Measurements from ENCODE around the gene HMCN2. TPM values are rescaled to one million over a fixed set of nuclear protein-coding genes. Genes with fewer than 3 reads are reported as not detected.

HMCN2 gene
- total RNA-seq, 1 experiment from 2014 or later: 8.6 TPM

GRCh38 chr9:130246126-130246525 is 19.4 kb upstream of the HMCN2 start:
- TF ChIP-seq CTCF (conservative IDR thresholded peaks at IDR 0.05): no peak
- DNase-seq: no peak
- H2BK20ac ChIP-seq (ENCODE audit: low read depth, low read length, poor library complexity, severe bottlenecking): no peak overlapping the region
- no peak overlapping the region for H4K91ac ChIP-seq (ENCODE audit: insufficient read length, low read depth, low read length)
- H3K27ac ChIP-seq (ENCODE audit: insufficient read length, low read depth, low read length): no peak overlapping the region
- no peak overlapping the region for H2BK15ac ChIP-seq (ENCODE audit: low read depth, low read length)
- H2AFZ ChIP-seq (ENCODE audit: low read length): no peak overlapping the region
- H3K9me3 ChIP-seq (ENCODE audit: control insufficient read depth, low read depth, low read length): no peaks in the 10 kb centered on the region
- H3K79me1 ChIP-seq (ENCODE audit: insufficient read depth, low read depth, low read length, poor library complexity, severe bottlenecking): no peaks in the 10 kb centered on the region
- H2AK5ac ChIP-seq (ENCODE audit: insufficient read length, low read length): no peak overlapping the region
- no peak overlapping the region for H3K23ac ChIP-seq (ENCODE audit: insufficient read length, low read depth, low read length)
- H3K9me3 Mint-ChIP-seq: no peaks in the 10 kb centered on the region
- H3K27me3 Mint-ChIP-seq (ENCODE audit: low read depth): peaks cover 9% of the 10 kb centered on the region
- no peak overlapping the region for H4K8ac ChIP-seq (replicated peaks; ENCODE audit: insufficient read length, low read depth, low read length)
- WGBS (ENCODE audit: extremely low coverage, insufficient read length, low lambda C conversion rate): no CpG with 5 or more reads among the region's 3 CpGs
- no peaks in the 10 kb centered on the region for H3K23me2 ChIP-seq (ENCODE audit: insufficient read length, low read depth, low read length, poor library complexity, severe bottlenecking)
- no peak overlapping the region for H2BK5ac ChIP-seq (ENCODE audit: insufficient read length, low read length)
- no peak overlapping the region for H3K9ac ChIP-seq (ENCODE audit: extremely low read depth, insufficient read length, low read length)
- H3K27me3 ChIP-seq (ENCODE audit: insufficient read depth, low read length): no peaks in the 10 kb centered on the region
- H3K4me2 ChIP-seq (ENCODE audit: insufficient read depth, insufficient read length, low read length): no peak overlapping the region
- no peak overlapping the region for H3K27ac Mint-ChIP-seq
- no peak overlapping the region for H3K18ac ChIP-seq (ENCODE audit: insufficient read length, low read depth, low read length)
- no peak overlapping the region for H2BK120ac ChIP-seq (ENCODE audit: low read depth, low read length, poor library complexity, severe bottlenecking)
- H4K20me1 ChIP-seq (ENCODE audit: control insufficient read depth, insufficient read depth, insufficient read length): no peaks in the 10 kb centered on the region
- no peak overlapping the region for H4K5ac ChIP-seq (ENCODE audit: insufficient read length, low read depth, low read length)
- no peak overlapping the region for H3K56ac ChIP-seq (ENCODE audit: insufficient read length, low read depth, low read length)
- H3K4me1 Mint-ChIP-seq: peaks cover 7 to 9% of the 10 kb centered on the region in 2 experiments
- no peak overlapping the region for H3K4ac ChIP-seq (ENCODE audit: low read depth, low read length)
- H3K79me2 ChIP-seq (ENCODE audit: insufficient read depth, low read length): no peaks in the 10 kb centered on the region
- H2BK12ac ChIP-seq (ENCODE audit: insufficient read length, low read depth, low read length): no peak overlapping the region
- no peaks in the 10 kb centered on the region for H3K4me1 ChIP-seq (ENCODE audit: insufficient read depth, low read length)
- no peak overlapping the region for H3K4me3 Mint-ChIP-seq
- no peak overlapping the region for H3T11ph ChIP-seq (ENCODE audit: low read length)
- H3K14ac ChIP-seq (ENCODE audit: insufficient read depth, low read length): no peak overlapping the region
- no peaks in the 10 kb centered on the region for H3K36me3 Mint-ChIP-seq (ENCODE audit: insufficient read depth in 1 of 3, low read depth in 3 of 3)

All from H9 (cell line).